ENCODE measurements around the gene SLCO4C1. TPM values are rescaled to one million over a fixed set of nuclear protein-coding genes. Genes with fewer than 3 reads are reported as not detected.

The SLCO4C1 gene
- total RNA-seq, 1 donor: 2.5 TPM

DNA sequence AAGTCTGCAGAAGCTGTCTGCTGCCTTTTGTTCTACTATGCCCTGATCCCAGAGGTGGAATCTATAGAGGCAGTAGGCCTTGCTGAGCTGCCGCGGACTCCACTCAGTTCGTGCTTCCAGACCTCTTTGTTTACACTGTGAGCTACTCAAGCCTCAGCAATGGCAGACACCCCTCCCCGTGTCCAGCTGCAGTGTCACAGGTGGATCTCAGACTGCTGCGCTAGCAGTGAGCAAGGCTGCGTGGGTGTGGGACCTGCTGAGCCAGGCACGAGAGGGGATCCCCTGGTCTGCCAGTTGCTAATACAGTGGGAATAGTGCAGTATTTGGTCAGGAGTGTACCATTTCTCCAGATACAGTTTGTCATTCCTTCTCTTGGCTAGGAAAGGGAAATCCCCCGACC is 99.6 kb downstream of the SLCO4C1 start:
- no peak overlapping the region for H3K4me2 ChIP-seq (ENCODE audit: insufficient read depth, low read length)
- H2AFZ ChIP-seq (ENCODE audit: low read length): no peak overlapping the region
- H3K27me3 ChIP-seq (ENCODE audit: insufficient read depth, low read length): no peaks in the 10 kb centered on the region
- H3K27ac ChIP-seq (ENCODE audit: low read depth, low read length): no peak overlapping the region
- H3K36me3 ChIP-seq (ENCODE audit: insufficient read depth, low read length): no peaks in the 10 kb centered on the region
- TF ChIP-seq, protein P1, sequence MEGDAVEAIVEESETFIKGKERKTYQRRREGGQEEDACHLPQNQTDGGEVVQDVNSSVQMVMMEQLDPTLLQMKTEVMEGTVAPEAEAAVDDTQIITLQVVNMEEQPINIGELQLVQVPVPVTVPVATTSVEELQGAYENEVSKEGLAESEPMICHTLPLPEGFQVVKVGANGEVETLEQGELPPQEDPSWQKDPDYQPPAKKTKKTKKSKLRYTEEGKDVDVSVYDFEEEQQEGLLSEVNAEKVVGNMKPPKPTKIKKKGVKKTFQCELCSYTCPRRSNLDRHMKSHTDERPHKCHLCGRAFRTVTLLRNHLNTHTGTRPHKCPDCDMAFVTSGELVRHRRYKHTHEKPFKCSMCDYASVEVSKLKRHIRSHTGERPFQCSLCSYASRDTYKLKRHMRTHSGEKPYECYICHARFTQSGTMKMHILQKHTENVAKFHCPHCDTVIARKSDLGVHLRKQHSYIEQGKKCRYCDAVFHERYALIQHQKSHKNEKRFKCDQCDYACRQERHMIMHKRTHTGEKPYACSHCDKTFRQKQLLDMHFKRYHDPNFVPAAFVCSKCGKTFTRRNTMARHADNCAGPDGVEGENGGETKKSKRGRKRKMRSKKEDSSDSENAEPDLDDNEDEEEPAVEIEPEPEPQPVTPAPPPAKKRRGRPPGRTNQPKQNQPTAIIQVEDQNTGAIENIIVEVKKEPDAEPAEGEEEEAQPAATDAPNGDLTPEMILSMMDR (IDR thresholded peaks at IDR 0.05; ENCODE audit: extremely low read depth, low read depth, low read length): no peak
- H4K20me1 ChIP-seq (ENCODE audit: insufficient read depth, low read length): no peaks in the 10 kb centered on the region
- peaks cover 3% of the 10 kb centered on the region for H3K9me3 ChIP-seq (ENCODE audit: low read depth, low read length)
- DNase-seq (ENCODE audit: insufficient read length, low spot score, missing footprints): no peak
- no peaks in the 10 kb centered on the region for H3K4me1 ChIP-seq (ENCODE audit: insufficient read depth, low read length)
- no peak overlapping the region for H3K4me3 ChIP-seq (ENCODE audit: insufficient read depth, low read length)
- H3K79me2 ChIP-seq (ENCODE audit: insufficient read depth, low read length): no peaks in the 10 kb centered on the region

Other genes with a start within 250 kb of the SLCO4C1 start
- not detected in 2 replicates for gene SLCO6A1, start 202.7 kb upstream of the SLCO4C1 start, total RNA-seq